Measurements from ENCODE around the gene TGFBR2. TPM values are rescaled to one million over a fixed set of nuclear protein-coding genes. Genes with fewer than 3 reads are reported as not detected.

The TGFBR2 gene
- total and polyA plus RNA-seq, 10 of the 15 experiments (the other 5 are each of a cell fraction or from before 2014, with no cell fraction given), result 0.02 to 0.98 (median 0.18) TPM; not detected in 1

DNA sequence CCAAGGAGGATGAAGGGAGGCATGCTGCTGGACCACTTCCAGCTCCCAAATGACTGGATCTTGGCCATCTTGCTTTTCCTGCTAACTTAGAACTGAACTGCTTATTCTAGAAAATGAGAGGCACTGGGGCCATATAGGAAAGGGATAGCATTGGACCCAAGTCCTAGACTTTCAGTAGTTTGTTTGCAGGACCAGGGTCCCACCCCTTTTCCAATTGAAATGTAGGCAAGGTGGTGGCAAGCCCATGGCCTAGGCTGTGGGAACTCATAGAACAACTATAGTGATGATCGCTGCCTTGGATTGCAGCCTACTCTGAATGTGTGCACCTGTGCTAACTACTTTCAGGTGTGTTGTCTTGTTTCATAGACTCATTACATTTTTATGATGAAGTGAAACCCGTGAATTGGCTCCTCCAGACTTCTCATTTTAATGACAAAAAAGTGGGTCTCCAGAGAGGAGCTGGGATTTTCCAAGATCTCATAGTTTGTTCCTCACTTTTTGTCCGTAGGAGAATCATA, 50.3 kb downstream of the TGFBR2 start:
- in situ Hi-C loops (cut with MboI), result no loop called here
- Histone ChIP-seq H4K20me1 (ENCODE audit: control insufficient read depth, insufficient read depth) (no peaks in the 10 kb centered on the region), H3K4me3 (no peak overlapping the region), H3K27ac (ENCODE audit: control insufficient read depth, insufficient read depth) (no peak overlapping the region), H3K9ac (ENCODE audit: control insufficient read depth, insufficient read depth, low read length) (no peak overlapping the region), H2AFZ (ENCODE audit: control insufficient read depth, low read depth, low read length) (no peak overlapping the region), H3K4me1 (ENCODE audit: control insufficient read depth, insufficient read depth, low read length) (peaks cover 23% of the 10 kb centered on the region), H3K36me3 (ENCODE audit: control insufficient read depth in 2 of 2, insufficient read depth in 2 of 2, low read length in 1 of 2) (no peaks in the 10 kb centered on the region), H3K9me3 (replicated peaks; ENCODE audit: control insufficient read depth, insufficient read depth, low read length) (no peaks in the 10 kb centered on the region; the same call in 2 of the 3 replicates), H3K27me3 (replicated peaks in 1 of 2; ENCODE audit: control insufficient read depth in 2 of 2, insufficient read depth in 2 of 2, low read length in 1 of 2) (no peaks in the 10 kb centered on the region), H3K79me2 (ENCODE audit: control insufficient read depth, insufficient read depth, low read length) (no peaks in the 10 kb centered on the region), H3K4me2 (ENCODE audit: control insufficient read depth, insufficient read depth) (no peak overlapping the region)
- ATAC-seq (no peak), FAIRE-seq (no peak), DNase-seq (ENCODE audit: low read depth, low spot score) (no peak)
- POLR2A ChIA-PET, result no interaction called here
- CTCF ChIA-PET, result no interaction called here
- SMC1A ChIA-PET (ENCODE audit: uncharacterized antibody, unreplicated experiment), result interaction anchor here (3.8 kb wide), 1 partner anchor 13 kb away, joined by 23 read pairs; no protein-coding TSS in a partner anchor
- no TSS peak for BruUV-seq (replicated peaks)
- RAD21 ChIA-PET (ENCODE audit: unreplicated experiment), result no interaction called here
- WGBS (ENCODE audit: insufficient coverage, insufficient replicate concordance, low lambda C conversion rate, missing lambda C conversion rate), result 52% methylated on average over 3 of the region's 3 CpGs
- intact Hi-C loops (cut with micrococcal nuclease; ENCODE audit: unreplicated experiment), result no loop called here
- TF ChIP-seq ATF7 (IDR thresholded peaks at IDR 0.05; ENCODE audit: low read depth) (no peak), IRF4 (IDR thresholded peaks at IDR 0.05; ENCODE audit: low read depth, low read length) (no peak), NR2C2 (IDR thresholded peaks at IDR 0.05; ENCODE audit: borderline replicate concordance, control insufficient read depth, insufficient read length, low read depth) (no peak), ZSCAN29 (IDR thresholded peaks at IDR 0.05) (no peak), KDM1A (IDR thresholded peaks at IDR 0.05; ENCODE audit: borderline replicate concordance) (no peak), EP300 (IDR thresholded peaks at IDR 0.05; ENCODE audit: borderline replicate concordance in 1 of 2, control insufficient read depth in 1 of 2, low read depth in 2 of 2, low read length in 2 of 2) (no peak), SUPT20H (IDR thresholded peaks at IDR 0.05; ENCODE audit: borderline replicate concordance, control insufficient read depth, low read depth, low read length) (no peak), CHD4 (IDR thresholded peaks at IDR 0.05) (no peak), TAF1 (IDR thresholded peaks at IDR 0.05; ENCODE audit: borderline replicate concordance, low read depth, low read length) (no peak), ZNF217 (IDR thresholded peaks at IDR 0.05) (no peak), SMARCA5 (IDR thresholded peaks at IDR 0.05) (no peak)
- TF ChIP-seq, protein P1, sequence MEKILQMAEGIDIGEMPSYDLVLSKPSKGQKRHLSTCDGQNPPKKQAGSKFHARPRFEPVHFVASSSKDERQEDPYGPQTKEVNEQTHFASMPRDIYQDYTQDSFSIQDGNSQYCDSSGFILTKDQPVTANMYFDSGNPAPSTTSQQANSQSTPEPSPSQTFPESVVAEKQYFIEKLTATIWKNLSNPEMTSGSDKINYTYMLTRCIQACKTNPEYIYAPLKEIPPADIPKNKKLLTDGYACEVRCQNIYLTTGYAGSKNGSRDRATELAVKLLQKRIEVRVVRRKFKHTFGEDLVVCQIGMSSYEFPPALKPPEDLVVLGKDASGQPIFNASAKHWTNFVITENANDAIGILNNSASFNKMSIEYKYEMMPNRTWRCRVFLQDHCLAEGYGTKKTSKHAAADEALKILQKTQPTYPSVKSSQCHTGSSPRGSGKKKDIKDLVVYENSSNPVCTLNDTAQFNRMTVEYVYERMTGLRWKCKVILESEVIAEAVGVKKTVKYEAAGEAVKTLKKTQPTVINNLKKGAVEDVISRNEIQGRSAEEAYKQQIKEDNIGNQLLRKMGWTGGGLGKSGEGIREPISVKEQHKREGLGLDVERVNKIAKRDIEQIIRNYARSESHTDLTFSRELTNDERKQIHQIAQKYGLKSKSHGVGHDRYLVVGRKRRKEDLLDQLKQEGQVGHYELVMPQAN (conservative IDR thresholded peaks at IDR 0.05), result no peak
- TF ChIP-seq, protein P2, sequence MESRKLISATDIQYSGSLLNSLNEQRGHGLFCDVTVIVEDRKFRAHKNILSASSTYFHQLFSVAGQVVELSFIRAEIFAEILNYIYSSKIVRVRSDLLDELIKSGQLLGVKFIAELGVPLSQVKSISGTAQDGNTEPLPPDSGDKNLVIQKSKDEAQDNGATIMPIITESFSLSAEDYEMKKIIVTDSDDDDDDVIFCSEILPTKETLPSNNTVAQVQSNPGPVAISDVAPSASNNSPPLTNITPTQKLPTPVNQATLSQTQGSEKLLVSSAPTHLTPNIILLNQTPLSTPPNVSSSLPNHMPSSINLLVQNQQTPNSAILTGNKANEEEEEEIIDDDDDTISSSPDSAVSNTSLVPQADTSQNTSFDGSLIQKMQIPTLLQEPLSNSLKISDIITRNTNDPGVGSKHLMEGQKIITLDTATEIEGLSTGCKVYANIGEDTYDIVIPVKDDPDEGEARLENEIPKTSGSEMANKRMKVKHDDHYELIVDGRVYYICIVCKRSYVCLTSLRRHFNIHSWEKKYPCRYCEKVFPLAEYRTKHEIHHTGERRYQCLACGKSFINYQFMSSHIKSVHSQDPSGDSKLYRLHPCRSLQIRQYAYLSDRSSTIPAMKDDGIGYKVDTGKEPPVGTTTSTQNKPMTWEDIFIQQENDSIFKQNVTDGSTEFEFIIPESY (IDR thresholded peaks at IDR 0.05), result no peak
- TF ChIP-seq, protein P3, sequence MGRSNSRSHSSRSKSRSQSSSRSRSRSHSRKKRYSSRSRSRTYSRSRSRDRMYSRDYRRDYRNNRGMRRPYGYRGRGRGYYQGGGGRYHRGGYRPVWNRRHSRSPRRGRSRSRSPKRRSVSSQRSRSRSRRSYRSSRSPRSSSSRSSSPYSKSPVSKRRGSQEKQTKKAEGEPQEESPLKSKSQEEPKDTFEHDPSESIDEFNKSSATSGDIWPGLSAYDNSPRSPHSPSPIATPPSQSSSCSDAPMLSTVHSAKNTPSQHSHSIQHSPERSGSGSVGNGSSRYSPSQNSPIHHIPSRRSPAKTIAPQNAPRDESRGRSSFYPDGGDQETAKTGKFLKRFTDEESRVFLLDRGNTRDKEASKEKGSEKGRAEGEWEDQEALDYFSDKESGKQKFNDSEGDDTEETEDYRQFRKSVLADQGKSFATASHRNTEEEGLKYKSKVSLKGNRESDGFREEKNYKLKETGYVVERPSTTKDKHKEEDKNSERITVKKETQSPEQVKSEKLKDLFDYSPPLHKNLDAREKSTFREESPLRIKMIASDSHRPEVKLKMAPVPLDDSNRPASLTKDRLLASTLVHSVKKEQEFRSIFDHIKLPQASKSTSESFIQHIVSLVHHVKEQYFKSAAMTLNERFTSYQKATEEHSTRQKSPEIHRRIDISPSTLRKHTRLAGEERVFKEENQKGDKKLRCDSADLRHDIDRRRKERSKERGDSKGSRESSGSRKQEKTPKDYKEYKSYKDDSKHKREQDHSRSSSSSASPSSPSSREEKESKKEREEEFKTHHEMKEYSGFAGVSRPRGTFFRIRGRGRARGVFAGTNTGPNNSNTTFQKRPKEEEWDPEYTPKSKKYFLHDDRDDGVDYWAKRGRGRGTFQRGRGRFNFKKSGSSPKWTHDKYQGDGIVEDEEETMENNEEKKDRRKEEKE (IDR thresholded peaks at IDR 0.05), result no peak
- TF ChIP-seq, protein P4, sequence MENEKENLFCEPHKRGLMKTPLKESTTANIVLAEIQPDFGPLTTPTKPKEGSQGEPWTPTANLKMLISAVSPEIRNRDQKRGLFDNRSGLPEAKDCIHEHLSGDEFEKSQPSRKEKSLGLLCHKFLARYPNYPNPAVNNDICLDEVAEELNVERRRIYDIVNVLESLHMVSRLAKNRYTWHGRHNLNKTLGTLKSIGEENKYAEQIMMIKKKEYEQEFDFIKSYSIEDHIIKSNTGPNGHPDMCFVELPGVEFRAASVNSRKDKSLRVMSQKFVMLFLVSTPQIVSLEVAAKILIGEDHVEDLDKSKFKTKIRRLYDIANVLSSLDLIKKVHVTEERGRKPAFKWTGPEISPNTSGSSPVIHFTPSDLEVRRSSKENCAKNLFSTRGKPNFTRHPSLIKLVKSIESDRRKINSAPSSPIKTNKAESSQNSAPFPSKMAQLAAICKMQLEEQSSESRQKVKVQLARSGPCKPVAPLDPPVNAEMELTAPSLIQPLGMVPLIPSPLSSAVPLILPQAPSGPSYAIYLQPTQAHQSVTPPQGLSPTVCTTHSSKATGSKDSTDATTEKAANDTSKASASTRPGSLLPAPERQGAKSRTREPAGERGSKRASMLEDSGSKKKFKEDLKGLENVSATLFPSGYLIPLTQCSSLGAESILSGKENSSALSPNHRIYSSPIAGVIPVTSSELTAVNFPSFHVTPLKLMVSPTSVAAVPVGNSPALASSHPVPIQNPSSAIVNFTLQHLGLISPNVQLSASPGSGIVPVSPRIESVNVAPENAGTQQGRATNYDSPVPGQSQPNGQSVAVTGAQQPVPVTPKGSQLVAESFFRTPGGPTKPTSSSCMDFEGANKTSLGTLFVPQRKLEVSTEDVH (IDR thresholded peaks at IDR 0.05; ENCODE audit: low read depth, partially characterized antibody), result no peak
